Brain pericyte (primary cell): ENCODE results near the gene KIF18A.

Experiments
- DNase-seq: peaks from one replicate; pipeline ENCODE4 v3.0.0-alpha.2; 2012; ENCODE audit warnings: low read depth, low spot score

Gene KIF18A

DNA sequence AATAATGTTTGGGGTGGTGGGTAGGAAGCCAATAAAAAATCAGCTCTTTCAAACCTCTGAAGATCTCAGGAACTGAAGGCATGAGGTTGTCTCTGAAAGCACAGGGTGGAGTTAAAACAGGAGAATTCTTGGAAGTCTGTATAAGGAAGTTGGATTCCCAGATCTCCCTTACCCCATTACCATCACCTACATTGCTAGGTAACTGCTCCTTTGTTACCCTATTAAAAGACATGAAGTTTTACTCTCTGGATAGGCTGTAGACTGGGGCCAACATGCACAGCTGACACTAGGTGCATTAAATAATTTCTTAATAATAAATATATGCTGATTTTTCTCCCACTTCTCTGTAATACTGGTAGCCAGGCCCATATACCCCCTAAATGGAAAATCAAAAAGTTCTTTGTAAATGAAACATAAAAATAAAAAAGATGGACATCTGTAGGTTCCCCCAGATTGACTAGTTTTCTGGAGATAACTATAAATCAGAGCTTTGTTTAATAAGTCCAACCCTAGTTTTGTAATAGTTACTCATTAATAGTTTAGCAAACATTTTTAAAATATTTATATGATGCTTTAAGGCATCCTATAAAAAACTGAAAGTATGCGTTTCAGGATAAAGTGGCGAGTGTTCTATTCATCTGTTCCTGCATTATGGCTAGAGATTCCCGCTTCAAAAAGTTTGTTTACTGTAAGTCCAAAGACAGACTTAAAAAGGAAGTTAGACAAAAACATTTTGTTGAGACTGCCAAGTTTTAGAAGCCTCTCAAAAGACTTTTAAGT, 63.8 kb downstream of the KIF18A start:
- DNase-seq = no peak

DNA sequence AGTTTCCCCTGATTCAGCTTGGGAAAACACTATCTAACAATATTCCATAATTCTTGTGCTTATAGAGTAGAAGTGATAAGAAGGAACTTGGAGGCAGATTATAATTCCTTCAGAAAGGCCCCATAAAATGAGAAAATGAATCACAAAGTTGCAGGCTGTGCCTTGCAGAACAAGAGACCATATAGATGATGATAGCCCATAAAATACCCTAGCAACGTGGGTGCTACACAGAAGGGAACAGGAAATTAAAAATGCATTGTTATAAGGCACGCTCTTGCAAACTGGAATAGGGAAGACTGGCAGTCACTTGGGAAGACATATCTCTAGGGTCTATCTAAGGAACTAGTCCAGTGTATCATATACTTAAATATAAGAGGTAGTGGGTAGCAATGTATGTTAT, 67.6 kb downstream of the KIF18A start:
- DNase-seq = no peak

DNA sequence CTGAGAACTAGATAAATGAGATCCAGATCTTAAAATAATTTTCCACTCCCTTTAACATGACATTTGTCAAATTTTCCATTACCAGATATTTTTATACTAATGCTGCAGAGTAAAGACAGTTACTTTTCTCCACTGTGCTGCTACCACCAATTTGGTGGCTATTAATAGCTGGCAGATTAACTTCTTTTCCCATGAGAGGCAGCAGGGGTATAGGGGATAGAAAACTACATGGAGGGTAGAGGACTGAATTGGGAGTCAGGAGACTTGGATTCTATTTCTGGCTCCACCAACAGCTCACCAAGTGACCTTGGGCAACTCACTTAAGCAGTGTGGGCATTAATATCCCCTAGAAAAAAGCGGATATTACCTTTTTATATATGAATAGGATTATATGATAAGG, 69.2 kb downstream of the KIF18A start:
- no peak for DNase-seq

DNA sequence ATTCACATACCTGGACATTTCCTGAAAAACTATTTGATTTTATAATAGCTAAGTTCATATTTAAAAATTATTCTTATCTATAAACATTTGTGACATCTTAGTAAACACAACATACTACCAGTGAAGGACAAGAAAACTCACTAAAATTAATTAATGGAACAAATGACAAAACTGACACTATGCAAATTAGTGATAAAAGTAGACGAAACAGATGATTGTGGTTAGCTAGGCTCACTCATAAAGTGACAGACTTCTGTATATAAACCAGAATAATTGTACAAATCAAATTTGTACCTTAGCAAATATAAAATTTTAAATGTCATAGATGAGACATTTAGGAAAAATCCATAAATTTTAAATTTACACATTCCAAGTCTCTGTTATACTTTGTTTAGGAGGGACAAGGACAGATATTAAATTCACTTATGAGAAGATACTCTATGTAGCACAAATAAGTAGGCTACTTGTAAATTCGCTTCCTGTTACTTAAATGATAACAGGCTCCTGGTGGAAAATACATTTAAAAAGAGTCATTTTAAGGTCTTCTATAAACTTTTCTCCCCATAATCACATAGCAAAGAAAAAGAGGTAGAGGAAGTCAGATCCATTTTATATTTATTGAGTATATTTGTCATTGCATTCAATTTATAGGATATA, 81.2 kb downstream of the KIF18A start:
- no peak for DNase-seq

DNA sequence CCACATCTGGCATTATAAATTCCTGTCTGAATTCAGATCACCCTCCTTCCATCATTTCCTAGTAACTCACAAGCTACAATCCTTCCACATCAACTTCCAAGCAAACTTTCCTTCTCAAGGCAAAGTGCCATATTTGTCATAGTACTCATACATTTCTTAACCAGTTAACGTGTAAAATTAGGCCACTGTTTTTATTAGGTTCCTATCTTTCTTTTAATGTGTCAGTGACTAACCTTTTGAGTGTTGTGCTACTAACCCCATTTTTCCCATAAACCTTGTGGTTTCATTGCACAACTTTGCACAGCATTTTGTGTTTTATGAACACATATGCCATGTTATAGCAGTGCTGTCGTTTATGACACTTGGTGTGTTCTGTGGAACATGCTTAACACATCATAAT, 90.1 kb downstream of the KIF18A start:
- DNase-seq = no peak

DNA sequence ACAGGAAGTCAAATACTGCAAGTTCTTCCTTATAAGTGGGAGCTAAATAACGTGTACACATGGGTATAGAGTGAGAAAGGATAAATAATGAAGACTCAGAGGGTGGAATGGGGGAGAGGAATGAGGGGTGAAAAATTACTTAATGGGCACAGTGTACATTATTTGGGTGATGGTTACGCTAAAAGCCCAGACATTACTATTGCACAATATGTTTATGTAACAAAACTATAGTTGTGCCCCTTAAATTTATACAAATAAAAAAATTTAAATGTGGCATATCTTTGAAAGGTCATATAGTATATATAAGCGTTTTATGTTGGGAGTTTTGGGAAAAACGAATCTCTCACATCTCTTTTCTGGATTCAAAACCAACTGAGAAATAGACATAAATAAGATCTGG, 96.1 kb downstream of the KIF18A start:
- no peak for DNase-seq

DNA sequence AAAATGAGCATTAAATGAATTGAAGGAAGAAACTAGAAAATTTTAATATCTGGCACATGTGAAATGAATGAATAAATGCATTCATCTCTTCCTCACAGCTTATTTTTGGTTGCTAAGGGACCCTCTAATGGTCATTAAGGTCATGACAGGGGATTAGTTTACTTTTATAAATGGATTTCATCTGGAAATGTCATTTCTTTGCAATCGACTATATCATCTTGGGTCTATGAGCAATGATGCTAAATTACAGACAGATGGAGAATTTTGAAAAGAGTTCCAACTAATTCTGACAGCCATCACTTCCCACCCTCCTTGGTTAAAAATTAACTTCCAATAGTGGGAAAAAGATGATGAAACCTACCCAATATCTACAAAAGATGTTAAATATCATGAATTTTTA, 98.0 kb downstream of the KIF18A start:
- no peak for DNase-seq

DNA sequence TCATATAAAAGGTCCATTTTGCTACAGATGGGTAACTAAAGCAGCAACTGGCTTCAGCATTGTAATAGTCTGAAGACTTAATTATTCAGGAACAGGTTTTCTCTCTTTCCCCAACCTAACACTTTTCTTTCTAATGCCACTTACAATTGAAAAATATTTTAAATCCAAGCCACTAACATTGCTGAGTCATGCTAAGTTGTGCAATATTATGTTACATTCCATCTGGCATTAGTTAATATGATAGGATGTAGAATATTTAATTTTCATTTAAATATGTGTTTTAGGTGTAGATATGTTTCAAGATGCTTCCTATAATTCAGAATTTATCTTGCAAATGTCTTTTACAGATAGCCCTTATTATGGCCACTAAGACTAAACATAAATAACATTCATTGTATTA, 98.6 kb downstream of the KIF18A start:
- peak; percentile 24 for DNase-seq

DNA sequence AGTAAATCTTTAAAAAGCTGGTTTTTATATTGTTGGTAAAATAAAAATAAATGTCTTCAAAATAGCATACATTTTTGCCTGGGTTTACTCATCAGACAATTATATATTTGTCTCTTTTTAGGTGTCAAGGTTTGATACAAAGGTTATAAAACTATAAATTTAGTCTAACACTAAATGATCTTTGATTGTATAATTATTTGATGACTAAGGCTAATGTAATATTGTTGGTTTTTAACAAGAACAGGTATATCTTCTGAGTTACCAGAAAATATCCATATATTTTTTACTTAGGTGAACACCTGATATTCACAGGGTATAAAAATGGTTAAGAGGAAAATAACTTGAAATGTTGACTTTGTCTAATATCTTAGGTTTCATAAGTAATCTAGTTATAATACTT, 104.3 kb downstream of the KIF18A start:
- no peak for DNase-seq

DNA sequence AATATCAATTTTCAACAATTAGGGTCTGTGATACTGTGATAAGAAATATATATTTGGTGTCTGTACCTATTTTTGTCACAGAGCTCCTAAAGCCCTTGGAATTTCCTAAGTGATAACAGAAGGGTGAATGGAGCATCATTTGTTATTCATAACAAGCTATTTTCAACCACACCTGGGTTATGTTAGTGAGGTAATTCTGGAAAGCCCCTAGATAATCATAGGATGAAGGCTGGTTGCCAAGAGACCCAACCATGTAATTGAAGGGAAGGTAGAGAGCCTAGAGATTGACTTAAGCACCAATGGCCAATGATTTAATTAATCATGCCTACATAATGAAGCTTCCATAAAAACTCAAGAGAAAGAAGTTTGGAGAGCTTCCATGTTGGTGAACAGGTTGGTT, 109.4 kb downstream of the KIF18A start:
- DNase-seq = no peak

DNA sequence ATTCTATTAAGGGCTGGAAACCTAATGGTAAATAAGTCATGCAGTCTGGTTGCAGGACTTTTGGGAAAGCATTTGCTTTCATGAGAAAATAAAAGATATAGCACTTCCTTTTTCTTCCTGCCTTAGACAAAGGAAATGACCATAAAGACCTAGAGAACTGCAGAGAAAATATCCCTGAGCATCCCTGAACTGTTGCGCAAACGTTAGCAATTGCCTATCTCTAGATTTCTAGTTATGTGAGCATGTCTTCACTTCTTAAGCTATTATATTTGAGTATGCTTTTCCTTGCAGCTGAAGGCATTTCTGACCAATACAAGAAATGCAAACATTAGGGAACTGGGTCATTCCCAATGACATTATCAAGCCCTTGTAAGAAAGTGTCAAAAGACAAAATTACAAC, 110.6 kb downstream of the KIF18A start:
- DNase-seq = no peak

DNA sequence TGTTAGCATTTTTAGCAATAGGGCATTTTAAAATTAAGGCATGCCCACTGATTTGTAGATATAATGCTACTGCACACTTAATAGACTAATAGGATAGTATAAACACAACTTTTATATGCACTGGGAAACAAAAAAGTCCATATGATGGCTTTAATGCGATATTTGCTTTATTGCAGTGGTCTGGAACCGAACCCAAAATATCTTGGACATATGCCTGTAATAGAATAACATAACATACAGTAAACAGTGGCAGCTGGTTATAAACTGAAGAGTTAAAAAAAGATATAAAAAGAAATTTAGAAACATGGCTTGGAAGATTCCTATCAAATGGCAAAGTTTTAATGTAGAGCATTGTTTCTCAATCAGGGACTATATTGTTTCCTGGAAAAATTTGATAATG, 111.9 kb downstream of the KIF18A start:
- DNase-seq = no peak

DNA sequence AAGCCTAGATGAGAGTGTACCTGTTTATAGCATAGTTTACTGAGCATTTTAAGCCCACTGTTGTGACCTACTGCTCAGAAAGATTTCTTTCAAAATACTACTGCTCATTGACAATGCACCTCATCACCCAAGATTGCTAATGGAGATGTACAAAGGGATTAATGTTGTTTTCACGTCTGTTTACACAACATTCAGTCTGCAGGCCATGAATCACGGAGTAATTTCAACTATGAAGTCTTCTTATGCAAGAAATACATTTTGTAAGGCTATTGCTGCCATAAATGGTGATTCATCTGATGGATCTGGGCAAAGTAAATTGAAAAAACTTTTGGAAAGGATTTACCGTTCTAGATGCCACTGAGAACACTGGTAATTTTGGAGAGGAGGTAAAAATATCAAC, 112.9 kb downstream of the KIF18A start:
- DNase-seq = no peak

DNA sequence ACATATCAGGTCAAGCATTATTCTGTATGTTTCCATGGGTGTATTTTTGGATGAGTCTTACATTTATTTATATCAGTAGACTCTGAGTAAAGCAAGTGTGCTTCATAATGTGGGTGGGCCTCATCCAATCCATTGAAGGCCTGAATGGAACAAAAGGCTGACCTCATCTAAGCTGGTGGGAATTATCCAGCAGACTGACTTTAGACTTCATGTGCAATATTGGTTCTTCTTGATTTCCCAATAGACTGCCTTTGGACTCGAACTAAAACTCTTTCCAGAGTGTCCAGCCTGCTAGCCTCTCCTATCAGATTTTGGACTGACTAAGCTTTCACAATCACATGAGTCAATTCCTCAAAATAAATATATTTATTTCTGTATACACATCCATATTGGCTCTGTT, 116.2 kb downstream of the KIF18A start:
- no peak for DNase-seq

DNA sequence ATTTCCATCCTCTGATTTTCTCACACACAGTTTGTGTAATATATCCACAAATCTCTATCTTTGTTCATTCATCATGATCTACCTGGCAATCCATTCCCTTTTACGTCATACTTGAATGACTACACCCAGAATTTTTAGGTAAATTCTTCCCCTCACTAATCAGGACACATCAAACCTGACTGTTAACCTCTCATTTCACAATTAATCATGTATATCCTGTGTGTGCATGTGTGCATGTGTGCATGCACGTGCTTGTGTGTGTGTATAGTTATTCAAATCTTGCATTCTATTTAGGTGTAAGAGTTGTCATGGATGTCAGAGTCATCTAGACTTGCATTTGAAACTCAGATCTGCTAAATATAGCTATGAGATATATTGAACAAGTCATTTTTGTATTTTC, 130.4 kb downstream of the KIF18A start:
- no peak for DNase-seq

DNA sequence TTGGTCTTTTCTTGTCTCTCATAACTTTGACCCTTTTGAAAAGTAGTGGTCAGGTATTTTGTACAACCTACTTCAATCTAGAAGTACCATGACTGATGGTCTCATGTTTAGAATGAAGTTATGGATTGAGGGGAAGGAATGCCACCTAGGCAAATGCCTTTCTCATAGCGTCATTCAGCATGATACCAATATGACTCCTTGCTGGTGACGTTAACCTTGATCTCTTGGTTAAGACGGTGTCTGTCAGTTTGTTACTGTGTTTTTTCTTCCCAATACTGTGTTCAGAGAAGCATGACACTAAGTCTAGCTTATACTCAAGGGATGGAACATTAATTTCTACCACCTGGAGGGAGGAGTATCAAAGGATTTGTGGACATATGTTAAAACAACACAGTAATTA, 130.9 kb downstream of the KIF18A start:
- no peak for DNase-seq

DNA sequence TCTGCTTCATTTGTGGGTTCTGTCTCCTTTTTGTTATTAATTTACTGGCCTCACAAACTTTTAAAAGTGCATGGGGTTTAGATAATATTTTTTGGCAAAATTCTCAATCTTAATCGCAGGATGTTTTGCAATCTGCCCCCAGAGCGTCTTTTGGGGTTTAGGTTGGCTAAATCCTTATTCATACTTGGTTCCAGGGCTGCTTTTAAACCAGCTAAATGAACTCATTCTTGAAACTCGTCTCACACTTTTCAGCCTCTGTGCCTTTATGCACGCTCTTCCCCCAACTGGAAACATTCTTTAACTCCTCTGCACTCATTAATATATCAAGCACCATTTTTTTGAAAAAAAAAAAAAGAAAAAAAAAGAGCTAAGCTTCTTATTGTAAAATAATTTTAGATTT, 131.7 kb downstream of the KIF18A start:
- DNase-seq = no peak

DNA sequence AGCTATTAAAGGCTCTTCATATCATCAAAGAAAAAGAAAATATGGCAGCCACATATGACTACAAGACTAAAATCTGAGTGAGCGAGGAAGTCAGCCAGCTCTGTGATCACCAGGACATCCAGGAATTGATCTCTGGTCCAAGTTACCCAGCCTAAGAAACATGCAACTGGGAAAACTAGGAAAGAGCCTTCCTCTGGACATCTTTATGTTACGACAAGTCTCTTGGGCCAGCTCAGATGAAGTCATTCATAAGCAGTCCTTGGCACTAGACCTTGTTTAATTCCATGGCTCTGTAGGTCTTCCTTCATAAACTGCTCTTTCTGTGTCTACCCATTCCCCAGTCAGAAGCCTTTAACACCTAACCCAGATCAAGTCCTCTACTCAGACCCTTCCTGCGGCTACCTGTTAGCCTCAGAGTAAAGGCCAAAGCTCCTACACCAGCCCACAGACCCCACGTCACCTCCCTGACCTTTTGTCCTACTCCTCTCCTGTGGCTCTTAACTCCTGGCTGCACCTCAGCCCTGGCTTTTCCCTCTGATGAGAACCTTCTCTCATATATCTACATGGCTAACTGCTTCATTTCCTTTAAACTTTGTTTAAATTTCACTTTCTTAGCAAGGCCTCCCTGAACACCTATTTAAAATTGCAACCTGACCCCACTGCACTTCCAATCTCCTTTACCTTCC, 134.0 kb downstream of the KIF18A start:
- DNase-seq = no peak

DNA sequence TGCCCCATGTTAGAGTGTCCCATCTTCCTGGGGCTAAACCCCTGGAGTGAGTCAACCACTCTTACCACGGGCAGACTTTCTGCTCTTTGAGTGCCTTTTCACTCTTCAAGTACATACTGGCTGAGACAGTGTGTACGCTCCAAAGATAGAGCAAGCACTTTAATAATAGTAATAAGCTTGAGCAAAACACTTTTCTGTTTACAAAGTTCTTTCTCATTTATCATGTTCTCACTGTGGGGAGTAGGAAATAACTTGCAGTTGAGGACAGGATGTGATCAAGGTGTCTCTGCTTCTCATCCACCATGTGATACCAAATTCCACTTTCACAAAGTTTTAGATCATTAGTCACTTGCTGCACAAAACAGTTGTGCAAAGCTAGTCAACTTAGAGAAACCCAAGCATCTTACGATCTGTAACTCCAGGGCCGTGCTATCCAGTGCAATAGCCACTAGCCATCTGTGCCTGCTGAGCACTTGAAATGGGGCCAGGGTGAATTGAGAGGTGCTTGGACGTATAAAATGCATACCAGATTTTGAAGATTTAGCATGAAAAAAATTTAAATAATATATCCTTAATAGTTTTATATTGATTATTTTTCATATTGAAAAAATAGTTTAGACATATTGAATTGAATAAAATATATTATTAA, 135.3 kb downstream of the KIF18A start:
- DNase-seq = no peak

DNA sequence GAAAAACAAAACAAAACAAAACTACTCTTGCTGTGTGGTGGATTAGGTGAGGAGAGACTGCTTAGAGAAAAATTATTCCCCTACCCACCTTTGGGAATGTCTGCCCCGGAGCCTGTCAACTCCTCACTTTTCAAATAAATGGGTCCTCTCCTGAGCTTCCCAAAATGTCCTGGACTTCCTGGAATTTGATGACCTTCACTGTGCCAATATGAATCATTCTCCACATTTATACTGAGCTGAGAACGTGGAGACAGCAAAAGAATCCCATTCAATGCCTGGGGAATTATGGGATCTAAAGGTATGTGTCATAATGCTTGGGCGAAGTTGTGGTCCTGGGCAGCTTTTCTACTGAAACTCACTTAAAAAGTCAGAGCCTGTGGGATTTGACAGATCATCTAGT, 136.8 kb downstream of the KIF18A start:
- DNase-seq = no peak
